CD4-positive, alpha-beta T cell treated with Interleukin-15 for 4 hours (primary cell): ENCODE data around the gene GUCA1C.
A peak's percentile ranks its signal among the peaks of the same experiment; 100 is the strongest.

ENCODE experiments used
- DNase-seq: peaks from one replicate; pipeline ENCODE4 v3.0.0-alpha.2; 2020; ENCODE audit warnings: low spot score

Gene GUCA1C

GRCh38 chr3:108953700-108954099, at the start of gene GUCA1C:
Gene GUCA1C, minus strand, starts transcription at chr3:108953879. Its CDS starts 117 bp downstream, at chr3:108953762.
- DNase-seq: no peak

DNA sequence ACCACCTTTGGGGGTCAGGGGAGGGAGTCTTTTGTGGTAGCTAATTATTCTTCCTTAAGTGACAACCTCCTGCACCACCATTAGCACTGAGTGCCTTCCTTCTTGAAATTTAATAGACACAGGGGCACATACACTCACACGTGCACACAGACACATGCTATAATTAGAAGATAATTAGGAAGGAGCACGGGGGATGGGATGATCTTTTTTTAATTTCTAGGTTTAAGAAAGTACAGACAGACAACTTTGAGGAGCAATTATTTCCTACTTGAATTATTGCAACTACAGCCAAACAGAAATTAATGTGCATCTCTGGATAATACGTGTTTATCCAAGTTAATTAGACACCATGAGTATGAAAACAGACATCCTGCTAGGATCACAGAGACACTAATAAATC, 44.8 kb upstream of the GUCA1C start:
- DNase-seq: no peak

DNA sequence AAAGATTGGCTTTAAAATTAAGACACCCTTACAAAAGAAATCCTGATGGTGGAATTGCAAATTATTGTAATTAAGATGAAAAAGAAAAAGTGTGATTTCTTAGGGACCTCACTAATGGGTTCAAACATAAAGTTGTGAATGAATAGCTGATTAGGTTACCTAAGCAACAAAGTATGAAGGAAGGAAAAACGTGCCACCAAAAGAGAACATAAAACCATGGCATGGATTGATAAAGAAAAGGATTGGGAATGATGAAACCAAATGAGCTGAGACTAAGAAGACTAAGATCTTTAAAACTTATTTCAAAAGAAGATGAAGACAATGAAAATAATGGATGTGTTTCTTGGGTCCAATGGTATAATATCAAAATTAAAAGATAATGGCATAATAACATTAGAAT, 32.2 kb upstream of the GUCA1C start:
- DNase-seq: no peak

DNA sequence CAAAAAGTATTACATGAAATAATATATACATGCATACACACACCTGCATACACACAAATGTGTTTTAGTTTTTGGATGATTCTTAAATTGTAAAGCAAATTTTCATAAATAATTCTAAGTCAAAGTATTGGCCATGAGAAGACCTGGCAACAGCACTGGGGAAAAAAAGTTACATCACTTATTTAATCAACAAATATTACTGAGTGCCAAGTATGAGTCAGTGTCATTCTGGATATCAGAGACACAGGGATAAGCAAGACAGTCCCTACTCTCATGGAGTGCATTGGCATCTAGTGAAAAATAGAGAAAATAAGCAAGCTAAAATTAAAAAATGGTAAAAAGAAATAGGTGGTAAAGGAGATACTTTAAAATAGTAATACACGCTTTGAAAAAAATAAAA, 29.4 kb upstream of the GUCA1C start:
- no peak for DNase-seq

DNA sequence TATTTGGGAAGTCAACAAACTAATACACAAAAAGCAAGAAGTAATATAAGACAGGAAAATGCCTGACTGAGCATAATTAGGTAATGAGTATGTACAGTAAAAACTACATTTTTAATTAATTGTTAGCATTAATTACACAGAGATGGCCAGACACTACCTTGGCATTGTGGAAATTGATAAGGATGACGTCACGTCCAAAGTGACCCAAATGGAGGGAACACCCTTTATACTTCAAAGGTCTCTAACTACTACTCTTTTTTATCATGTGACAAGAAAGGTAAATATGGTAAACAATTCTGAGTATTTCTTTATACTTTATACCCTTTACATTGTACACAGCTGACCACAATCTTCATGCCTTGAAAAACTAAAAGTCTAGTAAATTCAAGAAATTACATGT, 22.4 kb upstream of the GUCA1C start:
- no peak for DNase-seq

DNA sequence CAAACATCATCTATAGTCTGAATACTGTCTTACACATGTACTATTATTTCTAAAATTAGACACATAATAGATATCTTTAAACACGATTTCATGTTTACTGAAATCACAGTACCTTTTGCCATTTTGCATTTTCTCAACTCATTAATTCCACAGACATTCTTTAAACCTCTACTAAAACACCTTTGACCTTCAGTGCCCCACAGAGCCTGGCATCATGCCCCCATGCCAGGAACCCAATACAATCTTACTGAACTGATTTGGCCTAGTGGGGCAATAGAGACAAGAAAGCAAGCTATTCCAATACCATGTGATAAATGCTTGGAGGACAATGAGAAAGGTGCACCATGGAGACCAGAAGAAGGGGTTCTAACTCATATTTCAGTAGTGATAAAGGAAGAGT, 19.3 kb upstream of the GUCA1C start:
- no peak for DNase-seq

DNA sequence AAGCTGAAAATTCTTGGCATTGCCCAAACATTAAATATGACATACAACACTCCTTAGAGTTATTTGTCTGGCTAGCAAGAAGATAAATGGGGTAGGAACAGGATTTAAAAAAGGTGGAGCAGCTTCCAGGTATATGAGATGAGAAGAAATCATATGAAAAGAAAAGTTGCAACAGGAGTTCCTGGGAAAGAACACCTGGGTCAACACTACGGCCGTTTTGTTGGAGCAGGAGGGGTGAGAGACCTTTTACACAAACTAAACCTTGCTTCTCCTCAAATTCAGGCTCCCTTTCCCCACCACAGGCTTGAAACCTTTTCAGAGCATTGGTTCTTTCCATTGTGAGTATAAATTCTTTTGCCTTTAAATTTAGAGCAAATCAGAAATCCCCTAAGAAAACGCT, 18.8 kb upstream of the GUCA1C start:
- no peak for DNase-seq

- no peak for DNase-seq
Measured at GRCh38 chr3:108970561-108970960, 16.9 kb upstream of the GUCA1C start.

DNA sequence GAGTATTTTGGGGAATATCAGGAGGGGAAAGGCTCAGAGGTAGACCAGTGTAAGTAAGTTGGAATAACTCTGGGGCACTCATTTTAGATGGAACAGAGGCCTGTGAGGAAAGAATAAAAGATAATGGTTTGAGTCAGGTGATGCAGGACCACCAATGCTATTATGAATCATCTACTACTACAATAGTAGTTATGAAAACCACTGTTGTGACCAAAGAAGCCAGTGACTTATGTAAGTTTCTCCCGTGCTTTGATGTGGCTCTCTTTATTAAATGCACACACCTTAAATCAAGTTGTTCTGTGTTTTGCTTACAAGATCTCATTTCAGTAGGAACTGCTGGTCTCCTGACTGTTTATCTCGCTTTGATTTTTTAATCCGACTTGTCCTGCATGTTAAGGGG, 13.1 kb upstream of the GUCA1C start:
- DNase-seq: no peak

DNA sequence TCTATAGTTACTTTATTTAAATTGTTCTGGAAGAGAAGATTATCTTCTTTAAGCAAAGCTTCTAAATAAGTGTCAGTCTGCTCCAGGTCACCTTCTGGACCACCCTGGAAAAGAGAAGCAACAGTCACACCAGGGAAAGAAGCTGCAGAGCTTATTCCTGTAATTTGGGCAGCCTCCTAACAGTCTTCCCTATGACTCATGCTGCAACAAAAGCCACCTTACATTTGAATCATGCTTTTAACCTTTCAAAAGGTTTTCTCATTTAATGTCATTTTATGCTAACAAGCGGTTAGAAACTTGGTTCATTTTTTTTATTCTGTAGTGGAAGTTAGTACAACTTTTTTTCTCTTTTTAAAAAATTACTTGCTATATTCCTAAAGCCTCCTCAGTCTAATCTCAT, 5.3 kb upstream of the GUCA1C start:
- DNase-seq: no peak

- DNase-seq: no peak
Measured at GRCh38 chr3:108953210-108953609, 469 bp downstream of the GUCA1C start.

- DNase-seq: no peak
Measured at GRCh38 chr3:108951820-108952501, 1.7 kb downstream of the GUCA1C start.

DNA sequence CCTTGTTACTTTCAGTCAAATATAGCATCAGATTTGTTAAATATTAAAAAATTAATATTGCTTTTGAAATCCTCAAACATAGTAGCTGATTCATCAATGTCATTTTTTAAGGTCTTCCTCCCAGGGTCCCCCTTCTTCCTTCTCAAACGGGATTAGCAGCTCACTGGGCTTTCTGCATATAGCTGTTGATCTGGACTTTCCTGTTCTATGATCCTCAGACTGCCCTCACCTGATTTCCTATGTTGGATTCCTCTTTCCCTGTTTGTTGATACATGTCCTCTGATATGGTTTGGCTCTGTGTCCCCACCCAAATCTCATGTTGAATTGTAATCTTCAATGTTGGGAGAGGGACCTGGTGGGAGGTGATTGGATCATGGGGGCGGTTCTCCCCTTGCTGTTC, 5.8 kb downstream of the GUCA1C start:
- DNase-seq: no peak

DNA sequence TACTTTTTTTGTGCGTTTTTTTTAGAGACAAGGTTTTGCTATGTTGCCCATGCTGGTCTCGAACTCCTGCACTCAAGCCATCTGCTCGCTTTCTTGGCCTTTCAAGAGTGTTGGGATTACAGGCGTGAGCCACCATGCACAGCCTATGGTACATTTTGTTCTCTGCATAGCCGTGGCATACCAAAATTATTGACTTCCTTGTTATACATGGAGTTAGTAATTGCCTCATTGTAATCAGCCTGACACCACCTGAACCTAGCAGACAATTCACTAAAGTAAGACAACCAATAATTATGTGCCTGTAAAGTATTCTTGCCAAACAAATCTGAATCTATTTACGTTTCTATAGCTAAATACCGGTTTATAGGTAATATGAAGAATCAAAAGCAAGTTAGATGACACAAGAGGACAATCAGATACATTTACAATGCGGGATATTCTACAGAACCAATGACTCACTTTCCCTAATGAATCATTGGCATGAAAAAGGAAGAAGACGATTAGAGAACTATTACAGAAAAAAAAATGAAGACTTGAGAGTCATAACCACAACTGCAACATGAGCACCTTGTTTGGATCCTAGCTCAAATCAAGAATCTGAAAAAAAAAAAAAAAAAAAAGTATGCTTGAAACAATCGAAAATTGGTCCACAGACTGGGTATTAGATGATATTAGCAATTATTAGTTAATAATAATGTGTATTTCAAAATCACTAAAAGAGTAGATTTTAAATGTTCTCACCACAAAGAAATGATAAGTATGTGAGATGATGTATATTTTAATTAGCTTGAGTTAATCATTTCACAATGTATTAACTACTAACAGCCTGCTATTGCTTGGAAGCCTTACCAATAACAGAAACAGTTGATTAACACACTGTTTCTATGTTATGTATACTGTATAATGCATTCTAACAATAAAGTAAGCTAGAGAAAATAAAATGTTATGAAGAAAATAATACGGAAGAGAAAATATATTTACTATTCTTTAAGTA, 7.1 kb downstream of the GUCA1C start:
- no peak for DNase-seq

DNA sequence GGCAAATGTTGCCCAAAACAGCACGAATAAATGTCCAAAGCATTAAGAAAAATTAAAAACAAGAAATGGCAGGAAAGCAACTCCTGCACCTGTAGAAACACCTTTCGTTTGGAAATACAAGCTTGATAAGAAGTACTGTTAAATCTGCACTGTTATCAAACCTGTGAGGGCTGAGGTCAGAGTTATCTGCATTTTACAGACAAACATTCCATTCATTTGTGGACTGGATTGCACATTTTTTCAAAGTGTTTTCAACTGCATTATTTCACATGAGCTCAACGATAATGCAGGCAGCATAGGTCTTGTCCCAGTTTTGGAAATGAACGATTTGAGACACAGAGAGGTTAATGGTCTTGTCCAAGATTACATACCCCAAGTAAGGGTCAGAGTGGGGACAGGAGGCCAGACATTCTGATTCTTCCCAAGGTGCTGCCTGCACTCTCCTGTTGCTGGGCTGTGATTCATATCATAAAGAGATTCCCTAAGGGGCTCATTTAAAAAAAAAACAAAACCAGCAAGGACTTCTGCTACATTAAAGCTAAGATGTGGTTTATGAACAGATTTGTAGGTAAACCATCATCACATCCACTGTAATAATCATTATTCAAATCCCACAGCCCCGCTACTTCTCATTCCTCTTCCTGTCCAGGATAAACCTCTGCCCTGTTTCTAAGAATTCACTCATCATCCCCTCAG, 13.0 kb downstream of the GUCA1C start:
- DNase-seq: no peak

- DNase-seq: no peak
Measured at GRCh38 chr3:108940166-108940565, 13.5 kb downstream of the GUCA1C start.

GRCh38 chr3:108936924-108937689, 16.6 kb downstream of the GUCA1C start:
- no peak for DNase-seq

DNA sequence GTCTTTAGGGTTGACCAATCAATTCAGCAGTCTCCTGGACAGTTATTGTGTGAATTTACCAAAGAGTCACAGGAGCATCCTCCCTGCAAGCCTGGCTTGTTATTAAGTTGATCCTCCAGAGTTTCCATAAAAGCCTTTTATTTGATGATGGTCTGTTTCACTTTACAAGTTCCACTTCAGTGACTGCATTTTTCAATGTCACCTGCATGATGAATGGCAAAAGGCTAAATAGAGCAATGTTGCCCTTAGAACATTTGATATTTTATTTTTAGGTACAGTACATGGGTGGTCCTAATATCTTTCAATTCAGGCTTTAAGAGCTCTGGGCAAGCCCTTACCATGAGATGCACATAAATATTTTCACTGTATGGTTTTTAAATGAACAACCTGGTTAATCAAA, 22.6 kb downstream of the GUCA1C start:
- DNase-seq: no peak

DNA sequence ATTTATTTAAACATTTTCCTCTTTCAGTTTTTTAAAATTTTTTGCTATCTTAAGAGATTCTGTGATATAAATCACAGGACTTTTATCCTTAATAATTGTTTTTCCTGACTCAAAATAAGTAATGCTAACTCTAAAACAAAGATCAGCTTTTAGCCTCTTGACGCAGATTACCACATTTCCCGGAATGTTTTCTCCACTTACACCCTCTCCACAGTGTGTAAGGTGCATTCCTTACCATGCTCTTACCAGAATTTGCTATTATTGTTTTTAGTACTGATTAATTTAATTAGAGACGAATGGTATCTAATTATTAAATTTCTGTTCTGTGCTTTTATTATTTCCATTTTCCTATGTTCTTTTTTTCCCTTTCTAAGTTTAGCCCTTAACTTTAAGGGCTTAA, 34.8 kb downstream of the GUCA1C start:
- no peak for DNase-seq

- peak; percentile 77 for DNase-seq
Measured at GRCh38 chr3:108914774-108915641, 38.7 kb downstream of the GUCA1C start.

DNA sequence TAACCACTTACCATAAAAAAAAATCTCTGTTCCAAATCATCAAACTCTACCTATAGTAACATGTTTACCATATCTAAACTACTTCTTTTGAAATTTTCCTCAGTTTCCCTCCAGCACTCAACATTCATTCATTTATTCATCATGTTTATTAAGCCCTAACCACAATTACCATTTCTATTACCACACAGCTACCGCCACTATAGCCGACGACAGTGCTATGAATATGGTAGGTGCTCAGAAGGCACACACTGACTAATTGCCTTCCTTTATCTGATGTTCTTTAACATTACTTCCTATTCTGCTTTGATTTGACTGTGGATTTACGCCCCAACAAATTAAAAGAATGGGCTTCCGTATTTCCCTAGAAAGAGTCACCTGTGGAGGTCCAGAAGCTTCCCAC, 43.9 kb downstream of the GUCA1C start:
- no peak for DNase-seq
